Measurements from ENCODE around the gene IRS2.

The IRS2 gene

GRCh38 chr13:109773786-109774185 lies 12.6 kb downstream of the IRS2 start:
- Histone ChIP-seq H3K4me3 (ENCODE audit: low read depth, low read length) (no peak overlapping the region), H3K36me3 (replicated peaks) (peaks cover 3% of the 10 kb centered on the region), H3K27me3 (replicated peaks) (no peaks in the 10 kb centered on the region), H3K27ac (no peak overlapping the region)
- no peak for DNase-seq
- in situ Hi-C loops (cut with HindIII; ENCODE audit: low pct_ligation_motif_present, low sequenced_read_pairs) = no loop called here
- no peak for TF ChIP-seq CTCF (IDR thresholded peaks at IDR 0.05; ENCODE audit: low read depth, low read length, missing control alignments)

DNA sequence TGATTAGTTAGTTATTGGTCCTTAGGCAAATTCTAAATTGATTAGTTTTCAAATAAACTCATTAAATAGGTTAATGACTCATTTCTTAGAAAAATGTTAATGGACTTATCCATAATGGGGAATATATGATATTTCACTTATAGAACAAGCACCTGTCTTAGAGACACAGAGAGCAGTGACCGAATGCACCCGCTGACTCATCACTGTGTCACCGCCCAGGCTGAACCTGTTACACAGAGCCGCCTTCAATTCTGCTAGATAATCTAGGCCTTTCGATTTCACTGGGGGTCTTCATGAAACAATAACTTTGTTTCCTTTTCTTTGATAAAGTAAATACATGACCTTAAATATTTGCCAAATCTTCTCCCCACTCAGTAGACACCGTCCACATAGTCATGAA lies 13.1 kb downstream of the IRS2 start:
- no peak overlapping the region for H3K27ac ChIP-seq
- no peak for DNase-seq
- peaks cover 3% of the 10 kb centered on the region for H3K36me3 ChIP-seq (replicated peaks)
- no peak for TF ChIP-seq CTCF (IDR thresholded peaks at IDR 0.05; ENCODE audit: low read depth, low read length, missing control alignments)
- no peak overlapping the region for H3K4me3 ChIP-seq (ENCODE audit: low read depth, low read length)
- in situ Hi-C loops (cut with HindIII; ENCODE audit: low pct_ligation_motif_present, low sequenced_read_pairs) = no loop called here
- no peaks in the 10 kb centered on the region for H3K27me3 ChIP-seq (replicated peaks)

GRCh38 chr13:109771926-109772325 lies 14.5 kb downstream of the IRS2 start:
- in situ Hi-C loops (cut with HindIII; ENCODE audit: low pct_ligation_motif_present, low sequenced_read_pairs) = no loop called here
- Histone ChIP-seq H3K36me3 (replicated peaks) (peaks cover 3% of the 10 kb centered on the region), H3K4me3 (ENCODE audit: low read depth, low read length) (no peak overlapping the region), H3K27me3 (replicated peaks) (no peaks in the 10 kb centered on the region), H3K27ac (no peak overlapping the region)
- no peak for DNase-seq
- TF ChIP-seq CTCF (IDR thresholded peaks at IDR 0.05; ENCODE audit: low read depth, low read length, missing control alignments) = no peak

- Histone ChIP-seq H3K36me3 (replicated peaks) (peaks cover 3% of the 10 kb centered on the region), H3K27me3 (replicated peaks) (no peaks in the 10 kb centered on the region), H3K27ac (no peak overlapping the region), H3K4me3 (ENCODE audit: low read depth, low read length) (no peak overlapping the region)
- no peak for TF ChIP-seq CTCF (IDR thresholded peaks at IDR 0.05; ENCODE audit: low read depth, low read length, missing control alignments)
- no peak for DNase-seq
- in situ Hi-C loops (cut with HindIII; ENCODE audit: low pct_ligation_motif_present, low sequenced_read_pairs) = no loop called here
Observed at GRCh38 chr13:109770436-109770835, 15.9 kb downstream of the IRS2 start.

GRCh38 chr13:109769921-109770320 lies 16.5 kb downstream of the IRS2 start:
- in situ Hi-C loops (cut with HindIII; ENCODE audit: low pct_ligation_motif_present, low sequenced_read_pairs) = no loop called here
- DNase-seq = no peak
- Histone ChIP-seq H3K27me3 (replicated peaks) (no peaks in the 10 kb centered on the region), H3K36me3 (replicated peaks) (peaks cover 3% of the 10 kb centered on the region), H3K4me3 (ENCODE audit: low read depth, low read length) (no peak overlapping the region), H3K27ac (no peak overlapping the region)
- TF ChIP-seq CTCF (IDR thresholded peaks at IDR 0.05; ENCODE audit: low read depth, low read length, missing control alignments) = no peak

DNA sequence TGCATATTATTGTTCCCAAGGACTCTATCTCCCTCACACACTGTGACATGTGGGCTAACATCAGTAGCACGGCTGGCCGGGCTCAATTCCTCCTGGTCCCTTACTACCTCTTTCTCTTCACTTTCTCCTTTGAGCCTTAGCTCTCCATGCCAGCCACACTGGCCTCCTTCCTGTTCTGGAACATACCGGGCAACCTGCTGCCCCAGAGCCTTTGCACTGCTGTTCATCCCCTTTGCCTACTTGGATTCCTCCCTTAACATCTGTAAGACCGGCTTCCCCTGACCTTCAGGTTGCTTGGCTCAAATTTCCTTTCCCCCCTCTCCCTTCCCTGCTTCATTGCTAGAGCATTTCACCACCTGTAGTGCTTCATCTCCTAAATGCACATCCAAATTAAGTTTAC lies 17.1 kb downstream of the IRS2 start:
- Histone ChIP-seq H3K36me3 (replicated peaks) (peaks cover 3% of the 10 kb centered on the region), H3K27ac (no peak overlapping the region), H3K27me3 (replicated peaks) (no peaks in the 10 kb centered on the region), H3K4me3 (ENCODE audit: low read depth, low read length) (no peak overlapping the region)
- DNase-seq = no peak
- in situ Hi-C loops (cut with HindIII; ENCODE audit: low pct_ligation_motif_present, low sequenced_read_pairs) = no loop called here
- no peak for TF ChIP-seq CTCF (IDR thresholded peaks at IDR 0.05; ENCODE audit: low read depth, low read length, missing control alignments)

All from brain microvascular endothelial cell (primary cell).